ENCODE data around the gene HM13. TPM values are rescaled to one million over a fixed set of nuclear protein-coding genes. Genes with fewer than 3 reads are reported as not detected.
"Not testable (repeated sequence)": the region's sequence is repeated elsewhere in the genome, so short reads cannot be mapped to it uniquely, and the experiment has no call there.

HM13 gene
- total RNA-seq, 1 experiment from 2014 or later, result 69.6 TPM

- DNase-seq, result no peak
- peak overlapping the region; percentile 78 for H3K4me2 ChIP-seq (ENCODE audit: low read depth, low read length, poor library complexity, severe bottlenecking)
- H2AFZ ChIP-seq (ENCODE audit: low read length), result no peak overlapping the region; the same call in 1 of the 2 replicates
- no peaks in the 10 kb centered on the region for H3K9me3 ChIP-seq (ENCODE audit: low read length)
- peak overlapping the region; percentile 88 for H3K9ac ChIP-seq (ENCODE audit: low read length)
- peaks cover 12% of the 10 kb centered on the region; the same call in 1 of the 2 replicates for H4K20me1 ChIP-seq (ENCODE audit: insufficient read depth, low read depth, low read length)
- peak overlapping the region; percentile 87 for H3K4me3 ChIP-seq (ENCODE audit: low read length)
- no peaks in the 10 kb centered on the region for H3K27me3 ChIP-seq (ENCODE audit: low read length)
- peaks cover 14% of the 10 kb centered on the region for H3K4me1 ChIP-seq (ENCODE audit: low read length)
- no peaks in the 10 kb centered on the region for H3K9me2 ChIP-seq (replicated peaks; ENCODE audit: insufficient read depth, low read length)
- H3K36me3 ChIP-seq (ENCODE audit: insufficient read depth, low read length), result peaks cover 5% of the 10 kb centered on the region; the same call in 1 of the 2 replicates
- H3K79me2 ChIP-seq (ENCODE audit: low read length), result peaks cover 52% of the 10 kb centered on the region
- 0 out of 2 replicates have a peak overlapping the region, but pooled peaks have one; percentile 5 for H3K27ac ChIP-seq (ENCODE audit: low read length)
Observed at GRCh38 chr20:31515072-31515774, 981 bp downstream of the HM13 start.

GRCh38 chr20:31515775-31516107 lies 1.5 kb downstream of the HM13 start:
- peaks cover 14% of the 10 kb centered on the region; the same call in 1 of the 2 replicates for H4K20me1 ChIP-seq (ENCODE audit: insufficient read depth, low read depth, low read length)
- peak overlapping the region; percentile 88 for H3K9ac ChIP-seq (ENCODE audit: low read length)
- H3K27me3 ChIP-seq (ENCODE audit: low read length), result no peaks in the 10 kb centered on the region
- H3K4me3 ChIP-seq (ENCODE audit: low read length), result peak overlapping the region; percentile 87
- H3K36me3 ChIP-seq (ENCODE audit: insufficient read depth, low read length), result peaks cover 5% of the 10 kb centered on the region; the same call in 1 of the 2 replicates
- H3K4me1 ChIP-seq (ENCODE audit: low read length), result peaks cover 14% of the 10 kb centered on the region
- H2AFZ ChIP-seq (ENCODE audit: low read length), result no peak overlapping the region
- H3K4me2 ChIP-seq (ENCODE audit: low read depth, low read length, poor library complexity, severe bottlenecking), result peak overlapping the region; percentile 78
- no peaks in the 10 kb centered on the region for H3K9me2 ChIP-seq (replicated peaks; ENCODE audit: insufficient read depth, low read length)
- no peak for DNase-seq
- 0 out of 2 replicates have a peak overlapping the region, but pooled peaks have one; percentile 5 for H3K27ac ChIP-seq (ENCODE audit: low read length)
- H3K9me3 ChIP-seq (ENCODE audit: low read length), result no peaks in the 10 kb centered on the region
- H3K79me2 ChIP-seq (ENCODE audit: low read length), result peaks cover 57% of the 10 kb centered on the region

GRCh38 chr20:31516166-31516565 lies 1.9 kb downstream of the HM13 start:
- no peak for DNase-seq
- peaks cover 14% of the 10 kb centered on the region for H3K4me1 ChIP-seq (ENCODE audit: low read length)
- H3K9me3 ChIP-seq (ENCODE audit: low read length), result no peaks in the 10 kb centered on the region
- H3K4me2 ChIP-seq (ENCODE audit: low read depth, low read length, poor library complexity, severe bottlenecking), result peak overlapping the region; percentile 78
- peak overlapping the region; percentile 88 for H3K9ac ChIP-seq (ENCODE audit: low read length)
- H3K9me2 ChIP-seq (replicated peaks; ENCODE audit: insufficient read depth, low read length), result no peaks in the 10 kb centered on the region
- peaks cover 9% of the 10 kb centered on the region; the same call in 1 of the 2 replicates for H3K36me3 ChIP-seq (ENCODE audit: insufficient read depth, low read length)
- peak overlapping the region; percentile 87 for H3K4me3 ChIP-seq (ENCODE audit: low read length)
- H3K27ac ChIP-seq (ENCODE audit: low read length), result no peak overlapping the region
- H2AFZ ChIP-seq (ENCODE audit: low read length), result no peak overlapping the region
- no peaks in the 10 kb centered on the region for H3K27me3 ChIP-seq (ENCODE audit: low read length)
- peaks cover 61% of the 10 kb centered on the region for H3K79me2 ChIP-seq (ENCODE audit: low read length)
- peaks cover 18% of the 10 kb centered on the region; the same call in 1 of the 2 replicates for H4K20me1 ChIP-seq (ENCODE audit: insufficient read depth, low read depth, low read length)

- Histone ChIP-seq H4K20me1 (ENCODE audit: insufficient read depth, low read depth, low read length) (peaks cover 20% of the 10 kb centered on the region; the same call in 1 of the 2 replicates), H3K4me3 (ENCODE audit: low read length) (peak overlapping the region; percentile 87; the same call in 1 of the 2 replicates), H3K9me2 (replicated peaks; ENCODE audit: insufficient read depth, low read length) (no peaks in the 10 kb centered on the region), H2AFZ (ENCODE audit: low read length) (no peak overlapping the region), H3K36me3 (ENCODE audit: insufficient read depth, low read length) (peaks cover 10% of the 10 kb centered on the region; the same call in 1 of the 2 replicates), H3K79me2 (ENCODE audit: low read length) (peaks cover 66% of the 10 kb centered on the region), H3K27ac (ENCODE audit: low read length) (no peak overlapping the region), H3K27me3 (ENCODE audit: low read length) (no peaks in the 10 kb centered on the region), H3K9me3 (ENCODE audit: low read length) (no peaks in the 10 kb centered on the region), H3K4me2 (ENCODE audit: low read depth, low read length, poor library complexity, severe bottlenecking) (peak overlapping the region; percentile 78), H3K4me1 (ENCODE audit: low read length) (peaks cover 14% of the 10 kb centered on the region), H3K9ac (ENCODE audit: low read length) (peak overlapping the region; percentile 88; the same call in 1 of the 2 replicates)
- DNase-seq, result no peak
Observed at GRCh38 chr20:31516651-31517050, 2.4 kb downstream of the HM13 start.

- no peak for DNase-seq
Observed at GRCh38 chr20:31517373-31517772, 3.1 kb downstream of the HM13 start.

GRCh38 chr20:31521267-31521666 lies 7.0 kb downstream of the HM13 start:
- H3K36me3 ChIP-seq (ENCODE audit: insufficient read depth, low read length), result peaks cover 14% of the 10 kb centered on the region; the same call in 1 of the 2 replicates
- DNase-seq; H3K9ac ChIP-seq (ENCODE audit: low read length); H3K4me2 ChIP-seq (ENCODE audit: low read depth, low read length, poor library complexity, severe bottlenecking); H3K27me3 ChIP-seq (ENCODE audit: low read length); H3K9me2 ChIP-seq (replicated peaks; ENCODE audit: insufficient read depth, low read length); H3K4me3 ChIP-seq (ENCODE audit: low read length); H3K9me3 ChIP-seq (ENCODE audit: low read length); H3K27ac ChIP-seq (ENCODE audit: low read length); H3K4me1 ChIP-seq (ENCODE audit: low read length); H2AFZ ChIP-seq (ENCODE audit: low read length): not testable (repeated sequence)
- peaks cover 25% of the 10 kb centered on the region; the same call in 1 of the 2 replicates for H4K20me1 ChIP-seq (ENCODE audit: insufficient read depth, low read depth, low read length)
- H3K79me2 ChIP-seq (ENCODE audit: low read length), result peaks cover 83% of the 10 kb centered on the region

More at GRCh38 chr20:31517373-31517772, 3.1 kb downstream of the HM13 start:
- Histone ChIP-seq H3K9me2 (replicated peaks; ENCODE audit: insufficient read depth, low read length) (no peaks in the 10 kb centered on the region), H3K9ac (ENCODE audit: low read length) (no peak overlapping the region), H3K36me3 (ENCODE audit: insufficient read depth, low read length) (peaks cover 10% of the 10 kb centered on the region; the same call in 1 of the 2 replicates), H3K9me3 (ENCODE audit: low read length) (no peaks in the 10 kb centered on the region), H4K20me1 (ENCODE audit: insufficient read depth, low read depth, low read length) (peaks cover 20% of the 10 kb centered on the region; the same call in 1 of the 2 replicates), H3K27me3 (ENCODE audit: low read length) (no peaks in the 10 kb centered on the region), H3K4me3 (ENCODE audit: low read length) (no peak overlapping the region), H3K27ac (ENCODE audit: low read length) (no peak overlapping the region), H3K4me1 (ENCODE audit: low read length) (peaks cover 14% of the 10 kb centered on the region), H2AFZ (ENCODE audit: low read length) (no peak overlapping the region), H3K79me2 (ENCODE audit: low read length) (peaks cover 72% of the 10 kb centered on the region), H3K4me2 (ENCODE audit: low read depth, low read length, poor library complexity, severe bottlenecking) (no peak overlapping the region)

- Histone ChIP-seq H3K79me2 (ENCODE audit: low read length) (peaks cover 81% of the 10 kb centered on the region), H3K4me2 (ENCODE audit: low read depth, low read length, poor library complexity, severe bottlenecking) (no peak overlapping the region), H3K4me1 (ENCODE audit: low read length) (no peaks in the 10 kb centered on the region; the same call in 1 of the 2 replicates)
Observed at GRCh38 chr20:31522731-31523130, 8.5 kb downstream of the HM13 start.

More at GRCh38 chr20:31522731-31523130, 8.5 kb downstream of the HM13 start:
- no peak overlapping the region for H3K9ac ChIP-seq (ENCODE audit: low read length)
- no peak overlapping the region for H3K27ac ChIP-seq (ENCODE audit: low read length)
- H2AFZ ChIP-seq (ENCODE audit: low read length), result no peak overlapping the region
- H3K9me2 ChIP-seq (replicated peaks; ENCODE audit: insufficient read depth, low read length), result no peaks in the 10 kb centered on the region
- H3K36me3 ChIP-seq (ENCODE audit: insufficient read depth, low read length), result peaks cover 19% of the 10 kb centered on the region; the same call in 1 of the 2 replicates
- DNase-seq, result no peak
- H3K9me3 ChIP-seq (ENCODE audit: low read length), result no peaks in the 10 kb centered on the region
- H3K4me3 ChIP-seq (ENCODE audit: low read length), result no peak overlapping the region
- H3K27me3 ChIP-seq (ENCODE audit: low read length), result no peaks in the 10 kb centered on the region
- H4K20me1 ChIP-seq (ENCODE audit: insufficient read depth, low read depth, low read length), result peaks cover 25% of the 10 kb centered on the region; the same call in 1 of the 2 replicates

Data from Karpas-422 (cell line).